IPS-18c (cell line): ENCODE results near the gene FRMD4A.

Source experiments
- H3K4me3 ChIP-seq: 2 replicates; pipeline ENCODE4 v1.7.0; 2013; ENCODE audit warnings: low read depth, mild to moderate bottlenecking, low read length, moderate library complexity; ENCODE audit not compliant: insufficient read depth
- H3K9me3 ChIP-seq: one replicate; pipeline ENCODE4 v1.6.1; 2013; ENCODE audit warnings: mild to moderate bottlenecking, low read length, moderate library complexity; ENCODE audit not compliant: control insufficient read depth, insufficient read depth

Gene FRMD4A

GRCh38 chr10:14040787-14041631, 289.7 kb downstream of the FRMD4A start:
- Histone ChIP-seq H3K4me3 (no peak overlapping the region), H3K9me3 (no peaks in the 10 kb centered on the region)

GRCh38 chr10:14039968-14040668, 290.6 kb downstream of the FRMD4A start:
- Histone ChIP-seq H3K9me3 (no peaks in the 10 kb centered on the region), H3K4me3 (no peak overlapping the region)

DNA sequence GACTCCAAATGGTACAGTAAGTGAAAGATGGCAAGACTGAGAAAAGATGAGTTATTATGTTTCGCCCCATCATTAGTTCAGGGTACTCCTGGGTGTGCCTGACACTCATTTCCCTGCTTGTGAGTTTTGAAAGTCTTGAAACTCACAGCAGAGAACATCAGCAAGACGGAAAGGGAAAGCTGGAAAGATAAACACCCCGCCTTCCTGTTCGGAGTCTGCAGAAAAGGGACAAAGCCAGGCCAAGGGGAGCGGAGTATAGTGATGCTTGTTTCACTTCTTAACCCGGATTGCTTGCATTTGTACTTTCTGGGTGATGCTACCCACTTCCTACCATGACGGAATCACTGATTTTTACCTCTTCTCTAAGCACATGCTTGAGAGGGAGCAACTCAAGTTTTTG, 294.5 kb downstream of the FRMD4A start:
- Histone ChIP-seq H3K4me3 (no peak overlapping the region), H3K9me3 (no peaks in the 10 kb centered on the region)

DNA sequence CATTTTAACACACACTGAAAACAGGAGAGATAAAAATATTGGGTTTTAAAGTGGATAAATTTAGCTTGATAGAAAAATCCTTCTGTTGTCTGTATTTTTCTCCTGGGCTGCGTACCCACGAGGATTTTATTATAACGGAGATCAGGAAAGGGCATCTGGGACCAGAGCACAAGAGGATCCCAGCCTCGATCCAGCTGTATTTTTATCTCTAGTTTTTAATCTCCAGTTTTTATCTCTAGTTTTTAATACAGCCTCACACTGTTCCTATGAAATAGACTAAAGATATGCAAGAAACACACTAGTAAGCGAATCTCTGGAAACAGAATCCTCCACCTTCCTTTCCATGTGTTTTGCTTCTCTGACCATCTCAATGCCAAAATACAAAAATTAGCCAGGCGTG, 295.2 kb downstream of the FRMD4A start:
- Histone ChIP-seq H3K4me3 (no peak overlapping the region), H3K9me3 (no peaks in the 10 kb centered on the region)

DNA sequence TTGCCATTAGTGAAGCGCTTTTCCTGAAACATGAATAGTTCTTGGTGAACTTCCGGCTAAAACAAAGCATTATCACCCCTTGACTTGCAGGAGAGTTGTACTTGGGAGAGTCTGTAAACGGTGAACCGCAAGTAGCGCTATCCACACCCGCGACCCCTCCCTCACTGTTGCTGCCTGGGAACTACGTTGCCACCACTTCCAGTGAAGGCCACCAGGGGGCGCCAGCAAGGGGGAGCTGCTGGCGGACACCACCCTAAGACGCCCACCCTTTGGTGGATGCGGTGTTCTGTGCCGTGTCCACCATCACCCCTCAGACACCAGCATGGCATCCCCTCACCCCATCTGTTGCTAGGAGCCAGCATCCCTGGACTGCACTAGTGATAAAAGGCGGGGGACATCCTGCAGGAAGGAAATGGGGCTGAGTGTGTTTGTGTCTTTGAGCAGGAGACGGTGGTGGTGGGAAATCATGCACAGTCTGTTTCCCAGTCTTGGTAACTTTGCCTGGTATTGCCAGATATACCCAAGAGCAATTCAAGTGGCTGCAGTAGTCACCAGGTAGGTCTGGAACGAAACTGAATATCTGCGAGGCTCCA, 298.2 kb downstream of the FRMD4A start:
- Histone ChIP-seq H3K4me3 (no peak overlapping the region), H3K9me3 (no peaks in the 10 kb centered on the region)

DNA sequence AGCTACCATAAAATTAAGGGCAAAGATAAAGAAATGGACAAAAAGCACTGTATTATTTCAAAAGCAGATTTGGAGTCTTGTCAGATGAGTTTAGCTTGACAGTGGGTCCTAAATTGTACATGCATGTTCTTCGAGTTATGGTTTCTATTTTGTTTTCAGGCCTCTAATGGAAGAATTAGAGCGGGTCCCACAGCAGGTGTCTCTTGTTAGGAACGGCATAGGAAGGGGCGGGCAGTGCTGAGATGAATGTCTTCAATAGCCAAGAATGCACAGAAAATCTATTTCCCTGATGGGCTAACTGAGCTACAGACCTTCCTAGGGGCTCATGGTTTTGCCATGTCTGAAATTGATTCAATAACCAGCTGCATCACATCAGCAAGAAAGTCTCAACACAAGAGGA, 304.4 kb downstream of the FRMD4A start:
- no peak overlapping the region for H3K4me3 ChIP-seq
- H3K9me3 ChIP-seq = no peaks in the 10 kb centered on the region

DNA sequence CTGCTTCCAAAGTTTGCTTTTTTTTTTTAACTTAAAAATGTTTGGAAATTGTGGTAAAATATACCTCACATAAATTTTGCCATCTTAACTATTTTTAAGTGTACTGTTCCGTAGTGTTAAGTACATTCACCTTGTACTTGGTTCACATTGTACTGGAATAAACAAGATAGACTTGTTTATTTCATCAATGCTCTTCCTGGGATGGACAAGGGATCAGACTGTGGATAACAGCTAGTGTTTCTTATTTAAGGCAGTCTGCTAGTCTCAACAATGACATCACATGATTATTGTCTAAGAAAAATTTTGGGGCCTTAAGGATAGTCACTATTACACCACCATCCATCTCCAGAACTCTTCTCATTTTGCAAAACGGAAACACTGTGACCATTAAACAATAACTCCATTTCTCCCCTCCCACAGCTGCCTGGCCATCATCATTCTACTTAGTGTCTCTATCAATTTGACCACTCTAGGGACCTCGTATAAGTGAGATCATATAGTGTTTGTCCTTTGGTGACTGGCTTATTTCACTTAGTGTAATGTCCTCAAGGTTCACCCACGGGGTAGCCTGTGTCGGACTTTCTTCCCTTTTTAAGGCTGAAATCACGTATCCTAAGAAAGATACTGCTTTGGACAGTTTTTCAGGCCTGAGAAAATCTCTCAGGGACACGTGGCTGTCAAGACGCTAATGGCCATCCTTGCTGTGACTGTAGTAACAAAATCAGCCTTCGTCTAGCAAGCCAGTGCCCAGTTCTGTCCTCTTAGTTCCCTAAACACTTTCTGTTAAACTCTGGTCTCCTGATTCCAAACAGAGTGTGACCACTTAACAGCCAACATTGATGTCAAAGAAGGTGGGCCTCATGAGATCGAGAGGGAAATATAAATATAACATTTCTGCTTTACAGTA, 305.2 kb downstream of the FRMD4A start:
- no peak overlapping the region for H3K4me3 ChIP-seq

DNA sequence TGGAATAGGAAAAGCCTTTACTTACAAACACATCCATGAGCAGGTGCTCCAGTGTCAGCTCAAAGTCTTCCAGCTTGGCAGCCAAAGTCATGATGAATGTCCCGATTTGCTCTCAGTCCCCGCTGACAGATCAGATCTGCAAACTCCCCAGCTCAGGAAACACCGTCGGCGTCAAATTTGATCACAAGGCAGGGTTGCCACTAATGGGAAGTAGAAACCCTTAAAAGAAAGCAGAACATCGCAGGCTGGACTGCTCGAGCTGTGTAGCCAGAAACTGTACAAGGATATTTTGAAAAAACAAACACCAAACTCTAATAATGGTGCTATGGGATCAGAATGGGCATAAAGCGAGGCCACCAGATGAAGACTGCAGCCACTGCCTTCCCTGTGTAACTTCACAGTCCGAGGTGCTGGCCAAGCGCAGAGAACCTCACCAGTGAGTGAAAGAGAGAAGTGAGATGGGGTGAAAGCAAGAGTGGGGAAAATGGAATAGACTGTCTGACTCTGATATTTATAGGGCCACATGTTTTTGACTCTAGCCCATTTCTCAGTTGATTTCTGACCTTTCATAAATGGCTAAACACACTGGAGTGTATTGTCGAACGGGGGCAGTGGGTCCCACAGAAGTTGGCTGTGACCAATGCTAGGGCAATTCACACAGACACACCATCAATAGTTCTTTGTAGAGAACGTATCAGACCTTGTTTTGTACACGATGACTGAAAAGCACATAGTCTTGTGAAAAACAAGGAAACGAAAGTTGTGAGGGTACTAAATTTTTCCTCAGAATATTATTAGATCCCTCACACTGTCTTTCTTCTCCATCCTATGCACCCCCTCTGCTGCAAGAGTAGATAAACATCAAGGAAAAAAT, 306.2 kb downstream of the FRMD4A start:
- no peak overlapping the region for H3K4me3 ChIP-seq
- H3K9me3 ChIP-seq = no peaks in the 10 kb centered on the region

More for the DNA sequence above, 305.2 kb downstream of the FRMD4A start:
- no peaks in the 10 kb centered on the region for H3K9me3 ChIP-seq

DNA sequence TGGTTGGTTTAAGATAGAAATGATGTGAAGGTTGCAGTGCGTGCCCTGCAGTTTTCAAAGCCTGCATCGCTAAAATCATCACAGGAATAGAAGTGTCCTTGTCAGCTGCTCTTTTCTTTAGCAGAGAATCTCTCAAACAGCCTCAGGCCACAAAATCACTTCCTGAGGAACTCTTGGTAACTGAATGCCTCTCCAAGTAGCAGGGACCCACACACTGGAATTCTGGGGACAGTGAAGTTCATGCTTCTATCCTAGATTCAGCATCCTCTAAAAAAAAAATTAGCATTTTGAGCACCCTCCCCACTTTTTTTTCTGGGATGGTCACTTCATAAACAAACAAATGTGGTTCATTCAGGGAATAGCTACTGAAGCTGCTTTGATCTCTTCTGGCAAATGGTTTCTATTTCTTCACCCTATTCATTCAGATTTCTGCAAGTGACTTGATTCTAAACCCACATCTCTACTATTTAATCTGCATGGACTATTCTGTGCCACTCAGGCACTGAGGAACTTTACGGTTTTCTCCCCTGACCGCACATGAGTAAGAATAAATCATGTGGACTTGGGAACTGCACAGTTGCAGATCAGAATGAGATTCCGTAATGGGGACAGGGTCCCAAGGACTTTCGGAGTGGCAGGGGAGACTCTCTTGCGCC, 306.9 kb downstream of the FRMD4A start:
- Histone ChIP-seq H3K4me3 (no peak overlapping the region), H3K9me3 (no peaks in the 10 kb centered on the region)

- H3K9me3 ChIP-seq = no peaks in the 10 kb centered on the region
- no peak overlapping the region for H3K4me3 ChIP-seq
Observed at GRCh38 chr10:14022954-14023672, 307.6 kb downstream of the FRMD4A start.

GRCh38 chr10:14022052-14022451, 308.7 kb downstream of the FRMD4A start:
- Histone ChIP-seq H3K4me3 (no peak overlapping the region), H3K9me3 (no peaks in the 10 kb centered on the region)

GRCh38 chr10:14020037-14020664, 310.6 kb downstream of the FRMD4A start:
- H3K9me3 ChIP-seq = no peaks in the 10 kb centered on the region
- no peak overlapping the region for H3K4me3 ChIP-seq

GRCh38 chr10:14017467-14017866, 313.3 kb downstream of the FRMD4A start:
- no peaks in the 10 kb centered on the region for H3K9me3 ChIP-seq
- no peak overlapping the region for H3K4me3 ChIP-seq

GRCh38 chr10:14016931-14017333, 313.8 kb downstream of the FRMD4A start:
- Histone ChIP-seq H3K9me3 (no peaks in the 10 kb centered on the region), H3K4me3 (no peak overlapping the region)

DNA sequence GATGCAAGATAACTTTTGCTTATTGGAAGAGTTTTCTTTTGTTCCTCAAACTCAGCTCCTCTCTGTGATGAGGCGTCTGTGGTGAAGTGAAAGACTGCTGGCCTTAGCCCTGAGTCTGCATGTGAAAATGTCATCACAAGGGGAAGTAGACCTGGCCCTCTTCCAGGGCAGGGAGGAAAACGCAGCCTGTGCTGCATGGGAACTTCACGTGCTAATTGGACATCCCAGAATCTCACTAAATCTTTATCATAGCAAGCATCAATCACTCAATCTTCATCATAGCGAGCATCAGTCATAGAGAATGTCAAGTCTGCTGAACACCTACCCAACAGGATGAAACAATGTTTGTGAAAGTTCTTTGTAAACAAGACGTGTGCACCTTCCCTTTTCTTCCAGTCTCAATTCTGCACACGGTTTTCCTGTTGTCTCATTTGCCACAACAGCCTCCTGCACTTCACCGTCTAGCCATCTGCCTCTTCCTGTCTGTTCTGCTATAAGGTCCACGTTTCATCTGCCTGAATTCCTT, 314.6 kb downstream of the FRMD4A start:
- no peaks in the 10 kb centered on the region for H3K9me3 ChIP-seq
- H3K4me3 ChIP-seq = no peak overlapping the region
